Testis (tissue), 3 donors: ENCODE data around the gene WBP2. TPM values are rescaled to one million over a fixed set of nuclear protein-coding genes. Genes with fewer than 3 reads are reported as not detected.

Experiments used
- DNase-seq: peaks from one replicate; pipeline ENCODE4 v3.0.0-alpha.2; 2019
- H3K27ac ChIP-seq, 2 donors: fragments of 200-600 bp; sonication (generic); one replicate each; pipeline ENCODE4 v1.5.1; 2019
- H3K27me3 ChIP-seq: fragments of 200-600 bp; sonication (generic); one replicate; pipeline ENCODE4 v1.5.1; 2019
- H3K36me3 ChIP-seq: fragments of 200-600 bp; sonication (generic); one replicate; pipeline ENCODE4 v1.5.1; 2017; ENCODE audit warnings: low read depth; ENCODE audit errors: missing control alignments
- H3K4me1 ChIP-seq: fragments of 200-600 bp; sonication (generic); one replicate; pipeline ENCODE4 v1.5.1; 2019
- H3K4me3 ChIP-seq, 2 donors: fragments of 200-600 bp; sonication (generic); one replicate each; pipeline ENCODE4 v1.5.1; 2017 to 2019
- H3K9me3 ChIP-seq: fragments of 200-600 bp; sonication (generic); one replicate; pipeline ENCODE4 v1.5.1; 2017
- CTCF ChIP-seq, 3 experiments: fragments of 450-650 bp in 2 of 3; fragments of 200-600 bp in 1 of 3; sonication (generic) in 1 of 3; IDR thresholded peaks; one replicate each; pipeline ENCODE4 v1.5.1; 2016 to 2019; ENCODE audit warnings: antibody characterized with exemption in 3 of 3, mild to moderate bottlenecking in 2 of 3, moderate library complexity in 1 of 3
- POLR2A ChIP-seq: fragments of 450-650 bp; IDR thresholded peaks from one replicate; pipeline ENCODE4 v1.6.1; 2017; ENCODE audit warnings: antibody characterized with exemption, mild to moderate bottlenecking, moderate library complexity
- WGBS, 2 donors: methylation state at CpG; one replicate each; pipeline ENCODE4 v1.1.5; 2018; 5-methylcytosine and 5-hydroxymethylcytosine counted together
- intact Hi-C: fragments of 100-400 bp; cut with DNase I; formaldehyde crosslinking; loops from one replicate; pipeline ENCODE4 v1.15.1; 2023; ENCODE audit warnings: low total_unique reads
- polyA plus RNA-seq: library from polyadenylated mRNA; stranded (reverse); fragments of 350-450 nt; fragmentation: Illumina TruSeq; extraction: RNeasy Lipid Tissue Mini Kit (QIAGEN cat#74804); gene quantifications from one replicate; pipeline ENCODE4 v1.2.3, GENCODE V29; 2014; ENCODE audit warnings: low read depth, low replicate concordance; ENCODE audit not compliant: insufficient read depth
- total RNA-seq, 2 donors: library from RNA; depleted of rRNA; stranded (reverse); fragments of >200 nt; gene quantifications; one replicate each; pipeline ENCODE4 v1.2.3, GENCODE V29; 2016

Gene WBP2
- total and polyA plus RNA-seq, 3 donors from 2014 or later, result 96.1 to 217 (median 127) TPM

- Histone ChIP-seq H3K27ac (no peak overlapping the region), H3K36me3 (no peaks in the 10 kb centered on the region), H3K9me3 (no peaks in the 10 kb centered on the region), H3K27me3 (no peaks in the 10 kb centered on the region), H3K4me3 (no peak overlapping the region), H3K4me1 (peaks cover 3% of the 10 kb centered on the region)
- DNase-seq, result no peak
- TF ChIP-seq POLR2A (no peak), CTCF (IDR thresholded peaks at IDR 0.05) (no peak)
- WGBS, 2 donors, result 86 to 87% methylated on average over 12 to 15 of the region's 15 CpGs
- intact Hi-C loops, result no loop called here
These were observed 16.7 kb downstream of the WBP2 start for GRCh38 chr17:75838410-75838809.

- Histone ChIP-seq H3K4me3 (no peak overlapping the region), H3K27me3 (no peaks in the 10 kb centered on the region), H3K36me3 (no peaks in the 10 kb centered on the region), H3K27ac (no peak overlapping the region), H3K9me3 (no peaks in the 10 kb centered on the region), H3K4me1 (peaks cover 3% of the 10 kb centered on the region)
- TF ChIP-seq POLR2A, result no peak
- no peak for TF ChIP-seq CTCF (IDR thresholded peaks at IDR 0.05)
- WGBS, 2 donors, result 53 to 72% methylated on average over 6 to 7 of the region's 7 CpGs
- DNase-seq, result peak; percentile 29
- intact Hi-C loops, result no loop called here
These were observed 17.2 kb downstream of the WBP2 start for GRCh38 chr17:75837899-75838298.

GRCh38 chr17:75836605-75837004, 18.5 kb downstream of the WBP2 start:
- Histone ChIP-seq H3K4me1 (peaks cover 3% of the 10 kb centered on the region), H3K36me3 (no peaks in the 10 kb centered on the region), H3K4me3 (no peak overlapping the region), H3K27ac (no peak overlapping the region), H3K9me3 (no peaks in the 10 kb centered on the region), H3K27me3 (no peaks in the 10 kb centered on the region)
- intact Hi-C loops, result no loop called here
- WGBS, 2 donors, result 88 to 92% methylated on average over 8 to 9 of the region's 9 CpGs
- TF ChIP-seq CTCF (IDR thresholded peaks at IDR 0.05), result no peak
- TF ChIP-seq POLR2A, result no peak
- no peak for DNase-seq

GRCh38 chr17:75835654-75835987, 19.5 kb downstream of the WBP2 start:
- no peak overlapping the region for H3K27ac ChIP-seq
- no peaks in the 10 kb centered on the region for H3K27me3 ChIP-seq
- H3K4me3 ChIP-seq, result no peak overlapping the region
- no peaks in the 10 kb centered on the region for H3K36me3 ChIP-seq
- DNase-seq, result no peak
- 83 to 90% methylated on average over 1 to 9 of the region's 9 CpGs for WGBS, 2 donors
- peaks cover 3% of the 10 kb centered on the region for H3K4me1 ChIP-seq
- intact Hi-C loops, result no loop called here
- no peaks in the 10 kb centered on the region for H3K9me3 ChIP-seq
- TF ChIP-seq POLR2A, result no peak
- TF ChIP-seq CTCF (IDR thresholded peaks at IDR 0.05), result no peak

GRCh38 chr17:75834928-75835653, 20.0 kb downstream of the WBP2 start:
- peaks cover 3% of the 10 kb centered on the region for H3K4me1 ChIP-seq
- H3K4me3 ChIP-seq, result no peak overlapping the region
- DNase-seq, result no peak
- no peaks in the 10 kb centered on the region for H3K9me3 ChIP-seq
- H3K27me3 ChIP-seq, result no peaks in the 10 kb centered on the region
- 56 to 74% methylated on average over 16 to 24 of the region's 24 CpGs for WGBS, 2 donors
- no peaks in the 10 kb centered on the region for H3K36me3 ChIP-seq
- no peak overlapping the region for H3K27ac ChIP-seq
- intact Hi-C loops, result no loop called here
- TF ChIP-seq POLR2A (no peak), CTCF (IDR thresholded peaks at IDR 0.05) (no peak)
